ENCODE data around the gene GAB2. TPM values are rescaled to one million over a fixed set of nuclear protein-coding genes. Genes with fewer than 3 reads are reported as not detected.

GAB2 gene
- total and polyA plus RNA-seq, 2 experiments from 2014 or later = 4.9 to 10.2 TPM

- H3K9me2 ChIP-seq (replicated peaks; ENCODE audit: insufficient read depth) = no peaks in the 10 kb centered on the region
- no peaks in the 10 kb centered on the region for H3K4me1 ChIP-seq (ENCODE audit: insufficient read depth)
- TF ChIP-seq, protein P1, sequence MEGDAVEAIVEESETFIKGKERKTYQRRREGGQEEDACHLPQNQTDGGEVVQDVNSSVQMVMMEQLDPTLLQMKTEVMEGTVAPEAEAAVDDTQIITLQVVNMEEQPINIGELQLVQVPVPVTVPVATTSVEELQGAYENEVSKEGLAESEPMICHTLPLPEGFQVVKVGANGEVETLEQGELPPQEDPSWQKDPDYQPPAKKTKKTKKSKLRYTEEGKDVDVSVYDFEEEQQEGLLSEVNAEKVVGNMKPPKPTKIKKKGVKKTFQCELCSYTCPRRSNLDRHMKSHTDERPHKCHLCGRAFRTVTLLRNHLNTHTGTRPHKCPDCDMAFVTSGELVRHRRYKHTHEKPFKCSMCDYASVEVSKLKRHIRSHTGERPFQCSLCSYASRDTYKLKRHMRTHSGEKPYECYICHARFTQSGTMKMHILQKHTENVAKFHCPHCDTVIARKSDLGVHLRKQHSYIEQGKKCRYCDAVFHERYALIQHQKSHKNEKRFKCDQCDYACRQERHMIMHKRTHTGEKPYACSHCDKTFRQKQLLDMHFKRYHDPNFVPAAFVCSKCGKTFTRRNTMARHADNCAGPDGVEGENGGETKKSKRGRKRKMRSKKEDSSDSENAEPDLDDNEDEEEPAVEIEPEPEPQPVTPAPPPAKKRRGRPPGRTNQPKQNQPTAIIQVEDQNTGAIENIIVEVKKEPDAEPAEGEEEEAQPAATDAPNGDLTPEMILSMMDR (IDR thresholded peaks at IDR 0.05; ENCODE audit: poor library complexity) = no peak
- TF ChIP-seq EZH2 (IDR thresholded peaks at IDR 0.05; ENCODE audit: borderline replicate concordance) (no peak), EZH2phosphoT487 (IDR thresholded peaks at IDR 0.05; ENCODE audit: low read depth, severe bottlenecking, unreplicated experiment) (no peak)
- 76% methylated on average over 9 of the region's 9 CpGs for WGBS (ENCODE audit: low lambda C conversion rate, missing lambda C conversion rate)
- H2AFZ ChIP-seq = no peak overlapping the region
- H3K4me2 ChIP-seq = no peak overlapping the region
- no peaks in the 10 kb centered on the region for H3K36me3 ChIP-seq (replicated peaks; ENCODE audit: insufficient read depth, low read depth)
- no peaks in the 10 kb centered on the region for H4K20me1 ChIP-seq (ENCODE audit: insufficient read depth, poor library complexity, severe bottlenecking)
- no peaks in the 10 kb centered on the region for H3K27me3 ChIP-seq
- DNase-seq (ENCODE audit: low spot score) = no peak
- no peaks in the 10 kb centered on the region for H3K79me2 ChIP-seq
- H3K27ac ChIP-seq = no peak overlapping the region
- no peak overlapping the region for H3K4me3 ChIP-seq
- no peaks in the 10 kb centered on the region for H3K9me3 ChIP-seq (ENCODE audit: low read depth)
Observed at GRCh38 chr11:78201096-78201818, 216.4 kb downstream of the GAB2 start.

DNA sequence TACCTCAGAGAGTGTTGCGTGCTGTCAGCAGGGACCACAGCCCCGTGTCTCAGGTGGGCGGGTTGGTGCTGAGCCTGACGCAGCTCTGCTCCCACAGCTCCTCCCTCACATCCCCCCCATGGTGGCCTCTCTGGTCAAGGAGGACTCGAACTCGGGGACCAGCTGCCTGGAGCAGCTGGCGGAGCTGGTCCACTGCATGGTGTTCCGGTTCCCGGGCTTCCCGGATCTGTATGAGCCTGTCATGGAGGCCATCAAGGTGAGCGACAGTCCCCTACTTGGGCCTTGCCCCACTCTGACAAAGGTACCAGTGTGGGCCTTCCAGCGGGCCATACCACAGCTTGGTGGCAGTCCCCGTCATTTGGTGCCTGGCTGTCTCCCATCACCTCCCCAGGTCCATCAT is 217.1 kb downstream of the GAB2 start:
- WGBS (ENCODE audit: low lambda C conversion rate, missing lambda C conversion rate) = 97% methylated on average over 13 of the region's 13 CpGs
- H3K79me2 ChIP-seq = peaks cover 4% of the 10 kb centered on the region
- no peaks in the 10 kb centered on the region for H4K20me1 ChIP-seq (ENCODE audit: insufficient read depth, poor library complexity, severe bottlenecking)

GRCh38 chr11:78200061-78200460 is 217.6 kb downstream of the GAB2 start:
- H3K4me3 ChIP-seq = no peak overlapping the region
- H3K9me3 ChIP-seq (ENCODE audit: low read depth) = no peaks in the 10 kb centered on the region
- DNase-seq (ENCODE audit: low spot score) = no peak
- no peaks in the 10 kb centered on the region for H3K27me3 ChIP-seq
- H3K9me2 ChIP-seq (replicated peaks; ENCODE audit: insufficient read depth) = no peaks in the 10 kb centered on the region
- WGBS (ENCODE audit: low lambda C conversion rate, missing lambda C conversion rate) = 94% methylated on average over 4 of the region's 4 CpGs
- no peak overlapping the region for H3K27ac ChIP-seq
- TF ChIP-seq, protein P1 (IDR thresholded peaks at IDR 0.05; ENCODE audit: poor library complexity) = no peak
- TF ChIP-seq EZH2 (IDR thresholded peaks at IDR 0.05; ENCODE audit: borderline replicate concordance) = no peak
- no peak for TF ChIP-seq EZH2phosphoT487 (IDR thresholded peaks at IDR 0.05; ENCODE audit: low read depth, severe bottlenecking, unreplicated experiment)
- no peaks in the 10 kb centered on the region for H3K36me3 ChIP-seq (replicated peaks; ENCODE audit: insufficient read depth, low read depth)
- H2AFZ ChIP-seq = no peak overlapping the region
- H3K4me1 ChIP-seq (ENCODE audit: insufficient read depth) = peaks cover 2% of the 10 kb centered on the region
- H4K20me1 ChIP-seq (ENCODE audit: insufficient read depth, poor library complexity, severe bottlenecking) = no peaks in the 10 kb centered on the region
- peaks cover 9% of the 10 kb centered on the region for H3K79me2 ChIP-seq
- H3K4me2 ChIP-seq = no peak overlapping the region

More for the DNA sequence above, 217.1 kb downstream of the GAB2 start:
- H3K27me3 ChIP-seq = no peaks in the 10 kb centered on the region
- TF ChIP-seq, protein P1 (IDR thresholded peaks at IDR 0.05; ENCODE audit: poor library complexity) = no peak
- TF ChIP-seq EZH2 (IDR thresholded peaks at IDR 0.05; ENCODE audit: borderline replicate concordance) = no peak
- TF ChIP-seq EZH2phosphoT487 (IDR thresholded peaks at IDR 0.05; ENCODE audit: low read depth, severe bottlenecking, unreplicated experiment) = no peak
- no peaks in the 10 kb centered on the region for H3K9me3 ChIP-seq (ENCODE audit: low read depth)
- no peak overlapping the region for H3K27ac ChIP-seq
- H3K4me1 ChIP-seq (ENCODE audit: insufficient read depth) = no peaks in the 10 kb centered on the region
- no peak overlapping the region for H3K4me2 ChIP-seq
- no peak overlapping the region for H2AFZ ChIP-seq
- no peak overlapping the region for H3K4me3 ChIP-seq
- no peak for DNase-seq (ENCODE audit: low spot score)
- H3K9me2 ChIP-seq (replicated peaks; ENCODE audit: insufficient read depth) = no peaks in the 10 kb centered on the region
- no peaks in the 10 kb centered on the region for H3K36me3 ChIP-seq (replicated peaks; ENCODE audit: insufficient read depth, low read depth)

Data from hepatocyte (in vitro differentiated cells).